HG03565 (cell line): ENCODE results near the gene C10orf90.

Source experiments
- ATAC-seq: cut with Tn5 transposase; IDR thresholded peaks from one replicate; pipeline ENCODE4 v1.9.1; 2021; ENCODE audit warnings: mild to moderate bottlenecking, moderate library complexity; ENCODE audit not compliant: unreplicated experiment

Gene C10orf90

GRCh38 chr10:126438407-126438783 is 232.1 kb downstream of the C10orf90 start:
- ATAC-seq: no peak

GRCh38 chr10:126437635-126438406 is 232.7 kb downstream of the C10orf90 start:
- ATAC-seq: no peak

- no peak for ATAC-seq
Measured at GRCh38 chr10:126434235-126434634, 236.3 kb downstream of the C10orf90 start.

GRCh38 chr10:126433351-126433750 is 237.1 kb downstream of the C10orf90 start:
- no peak for ATAC-seq

GRCh38 chr10:126432507-126432906 is 238.0 kb downstream of the C10orf90 start:
- ATAC-seq: no peak

GRCh38 chr10:126431816-126432215 is 238.7 kb downstream of the C10orf90 start:
- ATAC-seq: no peak

- no peak for ATAC-seq
Measured at GRCh38 chr10:126430512-126430911, 240.0 kb downstream of the C10orf90 start.

- ATAC-seq: no peak
Measured at GRCh38 chr10:126429275-126429674, 241.2 kb downstream of the C10orf90 start.

GRCh38 chr10:126425489-126426065 is 244.9 kb downstream of the C10orf90 start:
- ATAC-seq: no peak

GRCh38 chr10:126425032-126425431 is 245.5 kb downstream of the C10orf90 start:
- ATAC-seq: no peak

- ATAC-seq: no peak
Measured at GRCh38 chr10:126423732-126424491, 246.6 kb downstream of the C10orf90 start.

- no peak for ATAC-seq
Measured at GRCh38 chr10:126422567-126422966, 247.9 kb downstream of the C10orf90 start.

GRCh38 chr10:126421756-126422256 is 248.7 kb downstream of the C10orf90 start:
- ATAC-seq: no peak

GRCh38 chr10:126420567-126421300 is 249.8 kb downstream of the C10orf90 start:
- ATAC-seq: no peak

GRCh38 chr10:126417220-126417825 is 253.2 kb downstream of the C10orf90 start:
- no peak for ATAC-seq

GRCh38 chr10:126409821-126410220 is 260.7 kb downstream of the C10orf90 start:
- ATAC-seq: no peak

GRCh38 chr10:126408953-126409641 is 261.4 kb downstream of the C10orf90 start:
- ATAC-seq: no peak

GRCh38 chr10:126407831-126408230 is 262.7 kb downstream of the C10orf90 start:
- ATAC-seq: no peak

- no peak for ATAC-seq
Measured at GRCh38 chr10:126405239-126405775, 265.2 kb downstream of the C10orf90 start.
